ENCODE measurements around the gene FIGN.

The FIGN gene

GRCh38 chr2:163735685-163736432, at the start of gene FIGN:
FIGN (minus strand) TSS chr2:163736008; CDS start chr2:163734927, 1,081 bp downstream.
- DNase-seq (ENCODE audit: low read depth), result no peak

GRCh38 chr2:163785162-163785561, 49.4 kb upstream of the FIGN start:
- DNase-seq (ENCODE audit: low read depth), result no peak

GRCh38 chr2:163779970-163780597, 44.3 kb upstream of the FIGN start:
- DNase-seq (ENCODE audit: low read depth), result no peak

- DNase-seq (ENCODE audit: low read depth), result no peak
Measured at GRCh38 chr2:163778045-163778781, 42.4 kb upstream of the FIGN start.

- DNase-seq (ENCODE audit: low read depth), result no peak
Measured at GRCh38 chr2:163775304-163775703, 39.5 kb upstream of the FIGN start.

GRCh38 chr2:163774862-163775261, 39.1 kb upstream of the FIGN start:
- no peak for DNase-seq (ENCODE audit: low read depth)

GRCh38 chr2:163773276-163773675, 37.5 kb upstream of the FIGN start:
- DNase-seq (ENCODE audit: low read depth), result no peak

GRCh38 chr2:163771596-163771995, 35.8 kb upstream of the FIGN start:
- DNase-seq (ENCODE audit: low read depth), result no peak

- no peak for DNase-seq (ENCODE audit: low read depth)
Measured at GRCh38 chr2:163768881-163769695, 33.3 kb upstream of the FIGN start.

- no peak for DNase-seq (ENCODE audit: low read depth)
Measured at GRCh38 chr2:163767097-163767496, 31.3 kb upstream of the FIGN start.

GRCh38 chr2:163764566-163764965, 28.8 kb upstream of the FIGN start:
- no peak for DNase-seq (ENCODE audit: low read depth)

- DNase-seq (ENCODE audit: low read depth), result no peak
Measured at GRCh38 chr2:163759013-163759412, 23.2 kb upstream of the FIGN start.

- DNase-seq (ENCODE audit: low read depth), result no peak
Measured at GRCh38 chr2:163757814-163758213, 22.0 kb upstream of the FIGN start.

GRCh38 chr2:163756588-163756987, 20.8 kb upstream of the FIGN start:
- no peak for DNase-seq (ENCODE audit: low read depth)

- DNase-seq (ENCODE audit: low read depth), result no peak
Measured at GRCh38 chr2:163755366-163755765, 19.6 kb upstream of the FIGN start.

GRCh38 chr2:163753726-163754125, 17.9 kb upstream of the FIGN start:
- no peak for DNase-seq (ENCODE audit: low read depth)

GRCh38 chr2:163752267-163752666, 16.5 kb upstream of the FIGN start:
- DNase-seq (ENCODE audit: low read depth), result no peak

GRCh38 chr2:163751696-163752095, 15.9 kb upstream of the FIGN start:
- no peak for DNase-seq (ENCODE audit: low read depth)

GRCh38 chr2:163748420-163748819, 12.6 kb upstream of the FIGN start:
- DNase-seq (ENCODE audit: low read depth), result no peak

GRCh38 chr2:163741435-163741834, 5.6 kb upstream of the FIGN start:
- DNase-seq (ENCODE audit: low read depth), result no peak

- DNase-seq (ENCODE audit: low read depth), result no peak
Measured at GRCh38 chr2:163737563-163737962, 1.8 kb upstream of the FIGN start.

- DNase-seq (ENCODE audit: low read depth), result no peak
Measured at GRCh38 chr2:163737190-163737439, 1.3 kb upstream of the FIGN start.

All from activated T-cell treated with anti-CD3 and anti-CD28 coated beads for 1 hour (primary cell).